CD4-positive, alpha-beta T cell (primary cell): ENCODE results near the gene PIK3AP1. TPM values are rescaled to one million over a fixed set of nuclear protein-coding genes. Genes with fewer than 3 reads are reported as not detected.
"Not testable (repeated sequence)": the region's sequence is repeated elsewhere in the genome, so short reads cannot be mapped to it uniquely, and the experiment has no call there.

ENCODE experiments used
- ATAC-seq: fragments of 200-7000 bp; cut with Tn5 transposase; one replicate; pipeline ENCODE4 v1.10.0; 2022; ENCODE audit warnings: mild to moderate bottlenecking; ENCODE audit not compliant: poor library complexity
- CTCF ChIA-PET: fragments of 350-600 bp; sonication (Branson Sonifier 250); formaldehyde crosslinking; loops from one replicate; lab custom pipeline; 2021; ENCODE audit warnings: antibody characterized with exemption, inconsistent platforms; lab: Charles Lee
- POLR2A ChIA-PET: fragments of 350-600 bp; sonication (Branson Sonifier 250); formaldehyde crosslinking; loops from one replicate; lab custom pipeline; 2021; ENCODE audit warnings: antibody characterized with exemption, inconsistent platforms; lab: Charles Lee
- DNase-seq, 14 experiments: peaks; one replicate each; pipeline ENCODE4 v3.0.0-alpha.2; 2013 to 2020; ENCODE audit warnings: mixed read lengths in 2 of 14
- H3K27ac ChIP-seq, 2 donors: one replicate each; pipeline versions ENCODE4 v1.5.1 to v1.7.0; 2013; ENCODE audit warnings: low read length in 2 of 2, low read depth in 1 of 2, mild to moderate bottlenecking in 1 of 2
- H3K27me3 ChIP-seq, 2 experiments: 1 replicate in 1 of 2; 2 replicates in 1 of 2; pipeline versions ENCODE4 v1.6.1 to v1.7.0; 2013; ENCODE audit warnings: low read length in 2 of 2, control low read depth in 1 of 2, mild to moderate bottlenecking in 1 of 2, moderate library complexity in 1 of 2; ENCODE audit not compliant: insufficient read depth in 2 of 2, control insufficient read depth in 1 of 2
- H3K36me3 ChIP-seq: one replicate; pipeline ENCODE4 v1.6.1; 2013; ENCODE audit warnings: low read length, control low read depth; ENCODE audit not compliant: insufficient read depth
- H3K4me1 ChIP-seq: one replicate; pipeline ENCODE4 v1.6.1; 2013; ENCODE audit warnings: low read length, control low read depth; ENCODE audit not compliant: insufficient read depth
- H3K4me3 ChIP-seq: one replicate; pipeline ENCODE4 v1.5.1; 2013; ENCODE audit warnings: mild to moderate bottlenecking, low read length, moderate library complexity
- H3K9me3 ChIP-seq, 2 experiments: 1 replicate in 1 of 2; 2 replicates in 1 of 2; pipeline versions ENCODE4 v1.6.1 to v1.7.0; 2013; ENCODE audit warnings: low read length in 2 of 2, mild to moderate bottlenecking in 2 of 2, control low read depth in 1 of 2, moderate library complexity in 1 of 2; ENCODE audit not compliant: control insufficient read depth in 1 of 2, insufficient read depth in 1 of 2
- H3K27ac Mint-ChIP-seq: one replicate; pipeline ENCODE4 v1.8.0; 2020; ENCODE audit warnings: mixed read lengths
- H3K27me3 Mint-ChIP-seq: one replicate; pipeline ENCODE4 v1.8.0; 2021; ENCODE audit warnings: mixed read lengths
- H3K36me3 Mint-ChIP-seq: one replicate; pipeline ENCODE4 v1.8.0; 2021; ENCODE audit warnings: low read depth, mixed read lengths
- H3K4me1 Mint-ChIP-seq: one replicate; pipeline ENCODE4 v1.8.0; 2021; ENCODE audit warnings: low read depth, mixed read lengths
- H3K4me3 Mint-ChIP-seq: one replicate; pipeline ENCODE4 v1.8.0; 2020; ENCODE audit warnings: mild to moderate bottlenecking, mixed read lengths
- H3K9me3 Mint-ChIP-seq: one replicate; pipeline ENCODE4 v1.8.0; 2020; ENCODE audit warnings: mixed read lengths
- intact Hi-C, 2 experiments: fragments of 100-400 bp; cut with DNase I in 1 of 2; cut with micrococcal nuclease in 1 of 2; formaldehyde crosslinking; loops; one replicate each; pipeline versions ENCODE4 v1.15.1 to v1.9.0; 2023 to 2025; cut with DNase I, micrococcal nuclease
- total RNA-seq, 174 experiments: library from RNA in 2 of 174; stranded (reverse) in 2 of 174; gene quantifications; one replicate each; pipeline ENCODE4 v1.2.3 and lab custom pipeline; 2021 to 2026
- TF ChIP-seq, protein P1 (sequence below): fragments of 200-600 bp; IDR thresholded peaks from one replicate; pipeline ENCODE4 v1.8.0; 2022; ENCODE audit warnings: antibody characterized with exemption, mild to moderate bottlenecking

Gene PIK3AP1
- total RNA-seq, 2 experiments from 2014 or later, result 0.58 to 0.59 TPM

DNA sequence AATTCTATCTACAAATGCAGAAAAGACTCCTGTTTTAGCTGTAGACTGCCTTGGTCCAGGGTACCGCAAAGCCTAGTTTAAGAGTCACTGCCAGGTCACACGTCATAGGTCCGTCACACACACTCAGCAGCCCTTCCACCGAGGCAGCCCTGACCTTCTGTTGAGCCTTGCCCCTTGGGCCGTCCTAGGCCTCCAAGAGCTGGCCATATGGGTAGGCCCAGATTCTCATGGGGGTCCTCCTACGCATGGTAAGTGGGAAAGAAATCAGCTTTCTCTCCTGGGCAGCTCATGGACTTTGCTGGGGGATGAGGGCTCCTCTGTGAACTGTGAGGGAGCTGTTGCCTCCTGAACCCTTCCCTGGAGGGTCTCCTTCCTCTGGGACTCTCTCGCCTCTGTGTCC, 19.8 kb upstream of the PIK3AP1 start:
- TF ChIP-seq, protein P1, sequence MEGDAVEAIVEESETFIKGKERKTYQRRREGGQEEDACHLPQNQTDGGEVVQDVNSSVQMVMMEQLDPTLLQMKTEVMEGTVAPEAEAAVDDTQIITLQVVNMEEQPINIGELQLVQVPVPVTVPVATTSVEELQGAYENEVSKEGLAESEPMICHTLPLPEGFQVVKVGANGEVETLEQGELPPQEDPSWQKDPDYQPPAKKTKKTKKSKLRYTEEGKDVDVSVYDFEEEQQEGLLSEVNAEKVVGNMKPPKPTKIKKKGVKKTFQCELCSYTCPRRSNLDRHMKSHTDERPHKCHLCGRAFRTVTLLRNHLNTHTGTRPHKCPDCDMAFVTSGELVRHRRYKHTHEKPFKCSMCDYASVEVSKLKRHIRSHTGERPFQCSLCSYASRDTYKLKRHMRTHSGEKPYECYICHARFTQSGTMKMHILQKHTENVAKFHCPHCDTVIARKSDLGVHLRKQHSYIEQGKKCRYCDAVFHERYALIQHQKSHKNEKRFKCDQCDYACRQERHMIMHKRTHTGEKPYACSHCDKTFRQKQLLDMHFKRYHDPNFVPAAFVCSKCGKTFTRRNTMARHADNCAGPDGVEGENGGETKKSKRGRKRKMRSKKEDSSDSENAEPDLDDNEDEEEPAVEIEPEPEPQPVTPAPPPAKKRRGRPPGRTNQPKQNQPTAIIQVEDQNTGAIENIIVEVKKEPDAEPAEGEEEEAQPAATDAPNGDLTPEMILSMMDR, result no peak
- Histone ChIP-seq H3K36me3 (no peaks in the 10 kb centered on the region), H3K4me1 (peaks cover 6% of the 10 kb centered on the region), H3K27ac (no peak overlapping the region), H3K4me3 (no peak overlapping the region), H3K9me3 (no peaks in the 10 kb centered on the region), H3K27me3 (no peaks in the 10 kb centered on the region)
- Mint-ChIP-seq H3K4me1 (no peaks in the 10 kb centered on the region), H3K27me3 (peaks cover 8% of the 10 kb centered on the region), H3K4me3 (no peak overlapping the region), H3K9me3 (no peaks in the 10 kb centered on the region), H3K36me3 (no peaks in the 10 kb centered on the region), H3K27ac (no peak overlapping the region)
- ATAC-seq, result no peak
- no peak for DNase-seq
- ChIA-PET POLR2A (no interaction called here), CTCF (no interaction called here)
- intact Hi-C loops, result no loop called here

DNA sequence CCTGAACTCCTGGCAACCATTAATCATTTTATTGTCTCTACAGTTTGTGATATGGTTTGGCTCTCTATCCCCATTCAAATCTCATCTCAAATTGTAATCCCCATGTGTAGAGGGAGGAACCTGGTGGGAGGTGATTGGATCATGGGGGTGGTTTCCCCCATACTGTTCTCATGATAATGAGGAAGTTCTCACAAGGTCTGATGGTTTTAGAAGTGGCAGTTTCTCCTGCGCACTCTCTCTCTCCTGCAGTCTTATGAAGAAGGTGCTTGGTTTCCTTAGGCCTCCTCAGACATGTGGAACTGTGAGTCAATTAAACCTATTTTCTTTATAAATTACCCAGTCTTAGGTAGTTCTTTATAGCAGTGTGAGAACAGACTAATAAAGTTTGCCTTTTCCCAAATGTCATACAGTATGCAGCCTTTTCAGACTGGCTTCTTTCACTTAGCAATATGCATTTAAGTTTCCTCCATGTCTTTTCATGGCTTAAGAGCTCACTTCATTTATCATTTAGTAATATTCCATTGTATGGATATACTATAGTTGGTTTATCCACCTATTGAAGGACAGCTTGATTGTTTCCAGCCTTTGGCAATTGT, 17.1 kb upstream of the PIK3AP1 start:
- H3K27ac ChIP-seq, H3K9me3 ChIP-seq, CTCF ChIA-PET, H3K27me3 Mint-ChIP-seq, H3K4me3 ChIP-seq, H3K4me1 Mint-ChIP-seq, H3K9me3 Mint-ChIP-seq, H3K4me1 ChIP-seq, H3K36me3 ChIP-seq, H3K4me3 Mint-ChIP-seq, H3K27me3 ChIP-seq, H3K27ac Mint-ChIP-seq, intact Hi-C loops, ATAC-seq, H3K36me3 Mint-ChIP-seq, DNase-seq, POLR2A ChIA-PET: not testable (repeated sequence)

DNA sequence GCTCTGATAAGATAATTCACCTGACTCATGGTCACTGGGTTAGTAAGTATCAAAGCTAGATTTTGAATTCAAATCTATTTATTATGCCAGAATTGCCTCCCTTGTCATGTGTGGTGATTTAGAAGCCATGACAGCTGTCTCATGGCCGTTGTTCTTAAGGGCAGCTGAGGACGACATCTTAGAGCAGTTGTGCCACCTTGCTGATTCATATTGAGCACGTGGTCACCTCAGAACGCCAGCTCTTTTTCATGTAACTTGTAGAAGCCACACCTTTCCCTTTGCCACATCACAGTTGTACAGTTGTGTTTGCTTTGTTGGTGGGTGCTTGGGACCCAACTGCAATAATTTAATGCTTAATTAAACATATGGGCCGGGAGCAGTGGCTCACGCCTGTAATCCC, 4.3 kb upstream of the PIK3AP1 start:
- CTCF ChIA-PET, result interaction anchor here (1.0 kb wide), 1 partner anchor 84 kb away, joined by 3 read pairs; no protein-coding TSS in a partner anchor

More for the DNA sequence above, 4.3 kb upstream of the PIK3AP1 start:
- no peak overlapping the region for H3K27ac Mint-ChIP-seq
- H3K36me3 Mint-ChIP-seq, result no peaks in the 10 kb centered on the region
- no peak overlapping the region for H3K27ac ChIP-seq
- H3K9me3 ChIP-seq, result no peaks in the 10 kb centered on the region
- no peaks in the 10 kb centered on the region for H3K36me3 ChIP-seq
- H3K4me3 Mint-ChIP-seq, result no peak overlapping the region
- POLR2A ChIA-PET, result no interaction called here
- no peak for DNase-seq
- peaks cover 3% of the 10 kb centered on the region for H3K27me3 Mint-ChIP-seq
- no peaks in the 10 kb centered on the region for H3K27me3 ChIP-seq
- no peaks in the 10 kb centered on the region for H3K9me3 Mint-ChIP-seq
- H3K4me3 ChIP-seq, result no peak overlapping the region
- TF ChIP-seq, protein P1, result no peak
- no peak for ATAC-seq
- peaks cover 16% of the 10 kb centered on the region for H3K4me1 ChIP-seq
- H3K4me1 Mint-ChIP-seq, result peaks cover 13% of the 10 kb centered on the region
- intact Hi-C loops, result no loop called here
